Mononuclear cell (primary cell): Measurements from ENCODE around the gene RGS2. TPM values are rescaled to one million over a fixed set of nuclear protein-coding genes. Genes with fewer than 3 reads are reported as not detected.

Experiments used
- H3K27me3 ChIP-seq: 2 replicates; pipeline ENCODE4 v1.6.0; 2011; ENCODE audit warnings: low read length, control low read depth; ENCODE audit not compliant: insufficient read depth
- H3K4me1 ChIP-seq: 2 replicates; pipeline ENCODE4 v1.5.1; 2011; ENCODE audit warnings: mild to moderate bottlenecking, low read length, control low read depth; ENCODE audit not compliant: insufficient read depth
- H3K4me3 ChIP-seq: 2 replicates; pipeline ENCODE4 v1.5.1; 2011; ENCODE audit warnings: mild to moderate bottlenecking, low read length, moderate library complexity
- H3K9me3 ChIP-seq: 2 replicates; pipeline ENCODE4 v1.5.1; 2011; ENCODE audit warnings: low read depth, mild to moderate bottlenecking, control low read depth, low read length
- total RNA-seq: library from RNA; depleted of rRNA; stranded (reverse); fragments of >200 nt; gene quantifications from one replicate; pipeline ENCODE4 v1.2.3, GENCODE V29; 2012

The RGS2 gene
- total RNA-seq, 1 donor: 372 TPM

- Histone ChIP-seq H3K4me3 (no peak overlapping the region), H3K9me3 (no peaks in the 10 kb centered on the region), H3K27me3 (peaks cover 6% of the 10 kb centered on the region), H3K4me1 (no peaks in the 10 kb centered on the region)
Observed at GRCh38 chr1:192786576-192786975, 22.3 kb upstream of the RGS2 start.

DNA sequence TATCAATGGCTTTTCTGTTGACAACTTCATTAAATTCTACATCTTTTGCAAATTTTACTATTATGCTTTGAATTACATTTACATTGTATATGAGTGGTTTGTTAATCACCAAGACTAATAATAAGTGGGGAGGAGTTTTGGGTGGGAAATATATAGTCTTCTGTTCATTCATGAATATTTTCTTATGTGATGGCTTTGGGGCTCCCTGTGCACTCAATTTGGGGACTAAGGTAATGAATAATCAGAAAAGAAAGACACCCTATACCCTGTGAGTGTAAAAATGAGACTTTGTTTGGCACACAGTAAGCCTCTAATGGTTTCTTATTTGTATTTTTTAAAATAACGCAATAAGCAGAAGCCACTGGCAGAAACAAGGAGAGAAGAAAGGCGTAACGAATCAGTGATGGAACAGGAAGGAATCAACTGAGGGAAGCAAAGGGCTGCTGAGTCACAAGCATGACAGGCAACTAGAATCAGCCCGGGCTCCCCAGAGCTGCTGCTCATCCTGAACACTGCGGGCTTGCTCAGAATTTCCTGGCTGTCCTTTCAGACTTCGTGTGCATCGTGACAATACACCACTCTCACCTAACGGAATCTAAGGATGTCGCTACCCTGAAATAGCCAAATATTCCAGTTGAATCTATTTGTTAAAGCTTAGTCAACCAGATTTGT lies 20.8 kb upstream of the RGS2 start:
- no peaks in the 10 kb centered on the region for H3K9me3 ChIP-seq
- peaks cover 6% of the 10 kb centered on the region for H3K27me3 ChIP-seq
- no peaks in the 10 kb centered on the region for H3K4me1 ChIP-seq
- H3K4me3 ChIP-seq: no peak overlapping the region

DNA sequence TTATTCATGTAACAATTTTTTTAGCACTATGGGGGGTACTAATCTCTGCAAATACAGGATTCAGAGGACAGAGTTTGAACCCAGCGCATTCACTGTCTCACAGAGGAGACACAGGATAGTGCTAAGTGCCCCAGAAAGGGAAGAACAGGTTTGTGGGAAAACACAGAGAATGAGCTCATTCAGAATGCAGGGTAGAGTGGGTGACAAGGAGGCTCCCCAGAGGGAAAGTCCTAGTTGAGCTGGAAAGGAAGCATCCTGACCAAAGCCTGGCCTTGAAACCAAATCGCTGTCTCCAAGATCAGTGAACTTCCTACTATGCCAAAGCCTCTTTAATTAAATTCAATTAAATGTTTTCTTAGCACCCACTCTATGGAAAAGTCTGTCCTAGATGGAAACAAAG lies 19.0 kb upstream of the RGS2 start:
- Histone ChIP-seq H3K27me3 (no peaks in the 10 kb centered on the region), H3K4me1 (no peaks in the 10 kb centered on the region), H3K4me3 (no peak overlapping the region)

DNA sequence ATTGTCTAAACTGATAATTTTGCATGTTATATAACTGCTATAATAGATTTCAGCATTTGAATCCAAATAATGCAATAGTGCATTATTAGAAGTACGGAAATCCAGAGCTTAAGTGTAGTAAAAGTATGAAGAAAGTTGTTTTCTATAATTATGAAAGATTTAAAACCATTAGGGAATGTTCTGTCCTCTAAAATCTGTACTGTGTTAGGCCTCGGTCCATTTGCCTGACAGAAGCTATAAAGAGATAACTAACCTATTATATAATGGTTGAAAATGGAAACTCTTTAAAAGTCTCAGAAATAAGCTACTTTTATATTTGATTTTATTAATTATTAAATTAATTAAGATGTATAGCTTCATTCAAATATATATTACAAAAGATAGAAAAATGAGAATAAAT lies 16.2 kb upstream of the RGS2 start:
- Histone ChIP-seq H3K4me1 (no peaks in the 10 kb centered on the region), H3K27me3 (no peaks in the 10 kb centered on the region), H3K9me3 (no peaks in the 10 kb centered on the region), H3K4me3 (no peak overlapping the region)

More for the DNA sequence above, 19.0 kb upstream of the RGS2 start:
- no peaks in the 10 kb centered on the region for H3K9me3 ChIP-seq

DNA sequence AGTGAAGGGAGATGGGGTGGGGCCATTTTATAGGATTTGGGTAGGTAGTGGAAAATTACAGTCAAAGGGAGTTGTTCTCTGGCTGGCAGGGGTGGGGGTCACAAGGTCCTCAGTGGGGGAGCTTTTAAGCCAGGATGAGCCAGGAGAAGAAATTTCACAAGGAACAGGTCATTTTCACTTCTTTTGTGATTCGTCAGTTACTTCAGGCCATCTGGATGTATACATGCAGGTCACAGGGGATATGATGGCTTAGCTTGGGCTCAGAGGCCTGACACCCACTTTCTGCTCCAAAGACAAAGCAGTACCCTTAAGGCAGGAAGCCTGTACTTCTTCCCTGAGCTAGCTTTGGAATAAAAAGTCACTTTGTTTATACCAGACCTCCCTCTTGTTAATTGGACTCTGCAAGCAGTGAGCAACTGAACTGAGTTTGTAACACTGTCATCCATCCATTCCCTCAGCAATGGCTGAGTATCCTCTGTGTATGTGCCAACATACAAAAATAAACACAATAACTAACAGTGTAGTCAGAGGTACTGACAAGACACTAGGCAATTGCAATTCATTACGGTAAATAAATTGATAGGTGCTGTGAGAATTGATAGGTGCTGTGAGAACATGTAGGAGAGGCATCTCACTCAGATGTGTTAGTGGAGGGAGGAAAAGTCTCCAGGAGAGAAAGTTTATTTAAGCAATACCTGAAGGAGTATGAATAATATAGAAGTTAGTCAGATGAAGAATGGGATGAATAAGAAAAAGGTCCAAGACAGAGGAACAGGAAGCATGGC lies 14.7 kb upstream of the RGS2 start:
- Histone ChIP-seq H3K9me3 (no peaks in the 10 kb centered on the region), H3K4me1 (no peaks in the 10 kb centered on the region), H3K27me3 (no peaks in the 10 kb centered on the region), H3K4me3 (no peak overlapping the region)

- no peaks in the 10 kb centered on the region for H3K4me1 ChIP-seq
- no peaks in the 10 kb centered on the region for H3K9me3 ChIP-seq
- no peak overlapping the region for H3K4me3 ChIP-seq
- H3K27me3 ChIP-seq: no peaks in the 10 kb centered on the region
Observed at GRCh38 chr1:192794768-192795035, 14.1 kb upstream of the RGS2 start.

- no peak overlapping the region for H3K4me3 ChIP-seq
- no peaks in the 10 kb centered on the region for H3K27me3 ChIP-seq
- no peaks in the 10 kb centered on the region for H3K9me3 ChIP-seq
- H3K4me1 ChIP-seq: no peaks in the 10 kb centered on the region
Observed at GRCh38 chr1:192795916-192796618, 12.8 kb upstream of the RGS2 start.

DNA sequence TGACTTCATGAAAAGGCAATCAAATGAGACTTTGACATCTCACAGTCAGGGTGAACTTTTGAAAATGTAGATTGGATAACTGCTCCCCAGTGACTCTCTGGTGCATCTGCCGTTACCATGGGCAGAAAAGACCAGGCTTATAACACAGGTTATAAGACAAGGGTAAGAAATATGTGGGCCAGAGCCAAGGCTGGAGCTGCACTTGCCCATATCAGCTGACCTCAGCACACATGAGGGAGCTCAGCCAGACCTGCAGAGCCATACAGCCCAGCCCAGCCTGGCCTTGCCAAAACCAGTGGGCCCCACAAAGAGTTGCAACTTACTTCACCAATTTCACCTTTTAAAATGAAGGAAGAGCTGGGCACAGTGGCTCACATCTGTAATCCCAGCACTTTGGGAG lies 11.7 kb upstream of the RGS2 start:
- Histone ChIP-seq H3K9me3 (no peaks in the 10 kb centered on the region), H3K4me3 (no peak overlapping the region), H3K4me1 (no peaks in the 10 kb centered on the region), H3K27me3 (no peaks in the 10 kb centered on the region)

GRCh38 chr1:192797891-192798290 lies 10.9 kb upstream of the RGS2 start:
- Histone ChIP-seq H3K4me1 (no peaks in the 10 kb centered on the region), H3K27me3 (no peaks in the 10 kb centered on the region), H3K9me3 (no peaks in the 10 kb centered on the region), H3K4me3 (no peak overlapping the region)

DNA sequence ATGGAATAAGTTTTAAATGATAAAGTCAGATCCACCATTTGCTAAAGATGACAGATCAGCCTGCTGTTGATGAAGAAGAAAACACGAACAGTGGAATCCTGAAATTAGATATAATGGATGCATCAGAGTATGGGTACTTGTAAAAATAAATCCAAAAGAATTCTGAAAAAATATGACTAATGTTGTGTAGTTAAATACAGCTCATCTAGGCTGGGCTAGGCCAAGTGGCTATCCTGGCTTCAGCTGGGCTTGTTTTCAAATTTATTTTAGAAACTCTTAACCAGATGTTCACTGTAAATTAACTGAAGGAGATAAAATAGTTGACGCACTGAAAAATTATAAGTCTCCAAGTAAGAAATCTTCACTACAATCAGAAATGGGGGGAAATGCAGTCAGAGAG lies 7.4 kb upstream of the RGS2 start:
- peaks cover 4% of the 10 kb centered on the region for H3K4me1 ChIP-seq
- H3K9me3 ChIP-seq: no peaks in the 10 kb centered on the region
- H3K27me3 ChIP-seq: no peaks in the 10 kb centered on the region
- H3K4me3 ChIP-seq: no peak overlapping the region

DNA sequence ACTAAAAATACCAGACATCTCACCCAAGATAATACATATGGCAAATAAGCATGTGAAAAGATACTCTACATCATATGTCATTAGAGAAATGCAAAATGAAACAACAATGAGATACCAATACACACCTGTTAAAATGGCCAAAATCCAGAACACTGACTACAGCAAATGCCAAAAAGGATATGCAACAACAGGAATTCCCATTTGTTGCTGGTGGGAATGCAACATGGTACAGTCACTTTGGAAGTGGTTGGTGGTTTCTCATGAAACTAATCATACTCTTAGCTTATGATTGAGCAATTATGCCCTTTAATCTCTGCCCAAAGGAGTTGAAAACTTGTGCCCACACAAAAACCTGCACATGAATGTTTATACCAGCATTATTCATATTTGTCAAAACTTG lies 6.4 kb upstream of the RGS2 start:
- Histone ChIP-seq H3K4me1 (peaks cover 11% of the 10 kb centered on the region), H3K4me3 (no peak overlapping the region), H3K9me3 (no peaks in the 10 kb centered on the region), H3K27me3 (no peaks in the 10 kb centered on the region)

DNA sequence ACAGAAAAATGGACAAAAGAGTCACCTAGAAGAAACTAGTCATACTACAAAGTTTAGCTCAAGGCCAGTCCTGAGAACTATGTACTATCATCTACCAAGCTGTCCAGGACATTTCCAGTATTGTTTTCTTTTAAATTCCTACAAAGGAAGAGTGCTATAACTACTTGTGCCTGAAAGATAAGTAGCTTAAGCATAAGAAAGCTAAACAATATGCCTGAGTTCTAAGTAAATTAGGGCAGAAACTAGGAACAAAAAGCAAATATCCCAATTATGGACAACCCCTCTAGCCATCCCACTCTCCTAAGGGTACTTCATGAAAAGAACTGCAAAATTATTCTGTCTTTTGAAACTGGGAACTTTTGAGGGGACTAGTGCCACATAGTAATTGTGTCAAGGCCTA lies 5.3 kb upstream of the RGS2 start:
- no peaks in the 10 kb centered on the region for H3K9me3 ChIP-seq
- peaks cover 20% of the 10 kb centered on the region for H3K4me1 ChIP-seq
- no peaks in the 10 kb centered on the region for H3K27me3 ChIP-seq
- no peak overlapping the region for H3K4me3 ChIP-seq

- Histone ChIP-seq H3K9me3 (no peaks in the 10 kb centered on the region), H3K4me3 (no peak overlapping the region), H3K4me1 (peaks cover 33% of the 10 kb centered on the region), H3K27me3 (no peaks in the 10 kb centered on the region)
Observed at GRCh38 chr1:192805832-192806323, 3.0 kb upstream of the RGS2 start.

DNA sequence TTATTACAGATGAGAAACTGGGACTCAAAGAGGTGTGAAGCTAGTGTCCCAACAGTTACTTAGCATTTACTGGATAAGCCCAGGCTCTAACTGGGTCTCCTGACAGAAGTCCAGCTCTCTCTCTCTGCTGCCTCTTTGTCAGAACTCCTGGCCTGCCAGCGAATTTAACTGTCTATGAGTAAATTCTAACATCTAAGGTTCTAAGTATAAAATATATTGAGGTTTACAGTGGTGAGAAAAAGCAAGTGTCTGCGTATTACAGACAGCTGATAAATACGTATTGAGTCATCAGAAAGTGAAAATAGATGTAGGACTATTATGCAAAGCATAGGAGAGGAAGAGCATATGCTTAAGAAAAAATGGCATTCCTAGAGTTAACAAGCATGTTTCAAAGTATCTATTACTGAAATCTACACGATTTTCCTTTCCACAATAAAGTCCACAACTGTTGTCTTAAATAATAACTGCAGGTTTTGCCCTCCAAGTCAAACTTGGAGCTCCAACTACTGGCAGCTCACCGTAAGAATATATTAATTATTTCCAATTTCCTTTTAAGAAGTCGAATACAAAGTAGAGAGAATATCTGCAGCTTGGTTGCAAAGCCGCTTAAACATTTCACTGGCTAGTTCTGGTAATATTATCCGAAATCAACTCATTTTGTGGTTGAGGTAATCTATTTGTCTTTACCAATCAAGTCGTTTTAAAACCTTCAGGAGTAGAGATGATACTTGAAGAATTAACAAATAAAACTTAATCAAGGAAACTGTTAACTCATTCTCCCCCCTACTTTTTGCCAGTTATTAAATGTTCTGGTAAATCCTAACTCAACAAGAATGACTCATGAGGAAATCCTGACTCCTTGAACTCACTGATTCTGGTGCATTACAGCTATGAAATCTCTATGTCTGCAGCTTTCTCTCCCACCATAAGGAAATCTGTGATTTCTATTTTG lies 1.4 kb upstream of the RGS2 start:
- H3K27me3 ChIP-seq: no peaks in the 10 kb centered on the region
- H3K9me3 ChIP-seq: no peaks in the 10 kb centered on the region
- H3K4me3 ChIP-seq: peak overlapping the region; percentile 93

GRCh38 chr1:192808163-192808517 lies 699 bp upstream of the RGS2 start:
- H3K4me1 ChIP-seq: peaks cover 35% of the 10 kb centered on the region
- peak overlapping the region; percentile 93 for H3K4me3 ChIP-seq
- H3K9me3 ChIP-seq: no peaks in the 10 kb centered on the region
- H3K27me3 ChIP-seq: no peaks in the 10 kb centered on the region

More for the DNA sequence above, 1.4 kb upstream of the RGS2 start:
- H3K4me1 ChIP-seq: peaks cover 35% of the 10 kb centered on the region
